GM23338 (cell line): ENCODE results near the gene TENT4A. TPM values are rescaled to one million over a fixed set of nuclear protein-coding genes. Genes with fewer than 3 reads are reported as not detected.

Experiments used
- ATAC-seq: fragments of 200-7000 bp; cut with Tn5 transposase; 3 replicates; pipeline ENCODE4 v1.9.1; 2020
- DNase-seq: peaks from one replicate; pipeline ENCODE4 v3.0.0-alpha.2; 2015; ENCODE audit warnings: low spot score
- H2AFZ ChIP-seq: fragments of 200-600 bp; sonication (generic); 2 replicates; pipeline ENCODE4 v1.8.0; 2016; ENCODE audit warnings: antibody characterized with exemption, mild to moderate bottlenecking, moderate library complexity
- H3F3A ChIP-seq: fragments of 200-600 bp; sonication (generic); replicated peaks from 2 replicates; pipeline ENCODE4 v1.8.0; 2017; ENCODE audit warnings: antibody characterized with exemption, mixed run types, low read depth
- H3K27ac ChIP-seq: fragments of 200-600 bp; sonication (generic); 2 replicates; pipeline ENCODE4 v1.6.1; 2016; ENCODE audit warnings: low read depth
- H3K27me3 ChIP-seq: fragments of 200-600 bp; sonication (generic); 2 replicates; pipeline ENCODE4 v1.8.0; 2016; ENCODE audit warnings: mild to moderate bottlenecking, mixed run types, moderate library complexity; ENCODE audit not compliant: insufficient read depth
- H3K36me3 ChIP-seq: fragments of 200-600 bp; sonication (generic); 2 replicates; pipeline ENCODE4 v1.8.0; 2016; ENCODE audit warnings: mild to moderate bottlenecking; ENCODE audit not compliant: insufficient read depth
- H3K4me1 ChIP-seq: fragments of 200-600 bp; sonication (generic); 2 replicates; pipeline ENCODE4 v1.8.0; 2016; ENCODE audit warnings: mild to moderate bottlenecking, moderate library complexity; ENCODE audit not compliant: insufficient read depth
- H3K4me2 ChIP-seq: fragments of 200-600 bp; sonication (generic); 2 replicates; pipeline ENCODE4 v1.7.1; 2017; ENCODE audit warnings: mixed run types
- H3K4me3 ChIP-seq: fragments of 200-600 bp; sonication (generic); 2 replicates; pipeline ENCODE4 v1.6.1; 2016; ENCODE audit warnings: mixed run types
- H3K79me2 ChIP-seq: fragments of 200-600 bp; sonication (generic); replicated peaks from 2 replicates; pipeline ENCODE4 v1.8.0; 2017; ENCODE audit warnings: mild to moderate bottlenecking; ENCODE audit not compliant: insufficient read depth
- H3K9me2 ChIP-seq: fragments of 200-600 bp; sonication (generic); 2 replicates; pipeline ENCODE4 v1.8.0; 2017; ENCODE audit not compliant: insufficient read depth
- H4K20me1 ChIP-seq: fragments of 200-600 bp; sonication (generic); replicated peaks from 2 replicates; pipeline ENCODE4 v1.8.0; 2017; ENCODE audit warnings: mild to moderate bottlenecking; ENCODE audit not compliant: insufficient read depth
- H3K27ac Mint-ChIP-seq: 2 replicates; pipeline ENCODE4 v1.8.0; 2020; ENCODE audit warnings: inconsistent platforms, mild to moderate bottlenecking, moderate library complexity, mixed read lengths
- H3K27me3 Mint-ChIP-seq: 3 replicates; pipeline ENCODE4 v1.8.0; 2022; ENCODE audit warnings: low read depth, mild to moderate bottlenecking, moderate library complexity, mixed read lengths, inconsistent platforms; ENCODE audit not compliant: insufficient read depth, poor library complexity
- H3K36me3 Mint-ChIP-seq: 3 replicates; pipeline ENCODE4 v1.8.0; 2021; ENCODE audit warnings: low read depth, mild to moderate bottlenecking, inconsistent platforms, moderate library complexity, mixed read lengths
- H3K4me1 Mint-ChIP-seq: 3 replicates; pipeline ENCODE4 v1.8.0; 2020; ENCODE audit warnings: mild to moderate bottlenecking, inconsistent platforms, mixed read lengths
- H3K4me3 Mint-ChIP-seq: 3 replicates; pipeline ENCODE4 v1.8.0; 2021; ENCODE audit warnings: moderate library complexity, mild to moderate bottlenecking, inconsistent platforms, mixed read lengths
- H3K9me3 Mint-ChIP-seq: 3 replicates; pipeline ENCODE4 v1.8.0; 2020; ENCODE audit warnings: moderate library complexity, mild to moderate bottlenecking, inconsistent platforms, mixed read lengths
- CTCF ChIP-seq, 2 experiments: fragments of 200-600 bp in 1 of 2; sonication (generic) in 1 of 2; conservative IDR thresholded peaks; 2 replicates each; pipeline versions ENCODE4 v1.5.1 to v1.6.1; 2016 to 2017; ENCODE audit warnings: antibody characterized with exemption in 2 of 2, low read depth in 2 of 2, mild to moderate bottlenecking in 2 of 2, moderate library complexity in 1 of 2
- EZH2 ChIP-seq: fragments of 200-600 bp; sonication (generic); IDR thresholded peaks from one replicate; pipeline ENCODE4 v1.8.0; 2017; ENCODE audit warnings: antibody characterized with exemption, mild to moderate bottlenecking, low read depth; ENCODE audit not compliant: unreplicated experiment
- EZH2phosphoT487 ChIP-seq: fragments of 200-600 bp; sonication (generic); IDR thresholded peaks from one replicate; pipeline ENCODE4 v1.8.1; 2018; ENCODE audit warnings: antibody characterized with exemption; ENCODE audit not compliant: unreplicated experiment
- NANOG ChIP-seq: IDR thresholded peaks from 2 replicates; pipeline ENCODE4 v1.6.1; 2016; ENCODE audit warnings: antibody characterized with exemption, borderline replicate concordance
- POLR2AphosphoS5 ChIP-seq: IDR thresholded peaks from 2 replicates; pipeline ENCODE4 v1.6.1; 2016; ENCODE audit warnings: antibody characterized with exemption, low read depth
- REST ChIP-seq: IDR thresholded peaks from one replicate; pipeline ENCODE4 v1.6.1; 2018; ENCODE audit warnings: antibody characterized with exemption; ENCODE audit not compliant: unreplicated experiment
- STAT1 ChIP-seq: IDR thresholded peaks from one replicate; pipeline ENCODE4 v1.6.1; 2016; ENCODE audit warnings: antibody characterized with exemption; ENCODE audit not compliant: unreplicated experiment
- ZNF114 ChIP-seq: fragments of 250-450 bp; sonication (Bioruptor Pico); IDR thresholded peaks from 2 replicates; pipeline ENCODE4 v1.5.0; 2020; ENCODE audit warnings: mild to moderate bottlenecking, moderate library complexity
- ZNF331 ChIP-seq: fragments of 250-450 bp; sonication (Bioruptor Pico); IDR thresholded peaks from 2 replicates; pipeline ENCODE4 v1.5.0; 2020; ENCODE audit warnings: low read depth, mild to moderate bottlenecking, moderate library complexity
- polyA plus RNA-seq: library from polyadenylated mRNA; unstranded; fragments of >200 nt; fragmentation: Nextera tagmentation; extraction: Ambion mirVana; gene quantifications from 2 replicates; pipeline ENCODE4 v1.2.1, GENCODE V29; 2016
- total RNA-seq: library from RNA; depleted of rRNA; stranded (reverse); fragments of >200 nt; shearing (Covaris generic); gene quantifications from 2 replicates; pipeline ENCODE4 v1.2.3, GENCODE V29; 2014
- TF ChIP-seq, protein P1 (sequence below): IDR thresholded peaks from 2 replicates; pipeline ENCODE4 v1.6.1; 2016; ENCODE audit warnings: antibody characterized with exemption
- TF ChIP-seq, protein P2 (sequence below): fragments of 250-450 bp; sonication (Bioruptor Pico); IDR thresholded peaks from 2 replicates; pipeline ENCODE4 v1.5.0; 2020; ENCODE audit warnings: mild to moderate bottlenecking, moderate library complexity

TENT4A gene
- total and polyA plus RNA-seq, 2 experiments from 2014 or later = 5.3 to 24.0 TPM

GRCh38 chr5:6759983-6760382 lies 46.8 kb downstream of the TENT4A start (continued):
- TF ChIP-seq ZNF331 (no peak), STAT1 (no peak), CTCF (conservative IDR thresholded peaks at IDR 0.05; ENCODE audit: low read depth in 2 of 2) (no peak), POLR2AphosphoS5 (no peak), EZH2 (no peak), NANOG (no peak)
- TF ChIP-seq, protein P1, sequence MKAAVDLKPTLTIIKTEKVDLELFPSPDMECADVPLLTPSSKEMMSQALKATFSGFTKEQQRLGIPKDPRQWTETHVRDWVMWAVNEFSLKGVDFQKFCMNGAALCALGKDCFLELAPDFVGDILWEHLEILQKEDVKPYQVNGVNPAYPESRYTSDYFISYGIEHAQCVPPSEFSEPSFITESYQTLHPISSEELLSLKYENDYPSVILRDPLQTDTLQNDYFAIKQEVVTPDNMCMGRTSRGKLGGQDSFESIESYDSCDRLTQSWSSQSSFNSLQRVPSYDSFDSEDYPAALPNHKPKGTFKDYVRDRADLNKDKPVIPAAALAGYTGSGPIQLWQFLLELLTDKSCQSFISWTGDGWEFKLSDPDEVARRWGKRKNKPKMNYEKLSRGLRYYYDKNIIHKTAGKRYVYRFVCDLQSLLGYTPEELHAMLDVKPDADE = no peak

GRCh38 chr5:6760686-6761085 lies 47.5 kb downstream of the TENT4A start:
- Histone ChIP-seq H4K20me1 (peaks cover 4% of the 10 kb centered on the region), H3K27me3 (no peaks in the 10 kb centered on the region), H3K36me3 (no peaks in the 10 kb centered on the region; the same call in 1 of the 2 replicates), H3K4me1 (no peaks in the 10 kb centered on the region), H3K79me2 (no peaks in the 10 kb centered on the region), H2AFZ (no peak overlapping the region), H3K4me2 (no peak overlapping the region), H3K27ac (no peak overlapping the region), H3K9me2 (no peaks in the 10 kb centered on the region), H3K4me3 (no peak overlapping the region), H3F3A (no peaks in the 10 kb centered on the region)
- DNase-seq = no peak
- H3K36me3 Mint-ChIP-seq = peaks cover 19% of the 10 kb centered on the region
- H3K4me1 Mint-ChIP-seq = no peaks in the 10 kb centered on the region
- H3K27me3 Mint-ChIP-seq = peaks cover 10% of the 10 kb centered on the region
- no peak overlapping the region for H3K4me3 Mint-ChIP-seq
- no peaks in the 10 kb centered on the region for H3K9me3 Mint-ChIP-seq
- H3K27ac Mint-ChIP-seq = no peak overlapping the region
- ATAC-seq = no peak
- TF ChIP-seq ZNF114 (no peak), STAT1 (no peak), EZH2phosphoT487 (no peak), EZH2 (no peak), REST (no peak), ZNF331 (no peak)
- TF ChIP-seq, protein P2, sequence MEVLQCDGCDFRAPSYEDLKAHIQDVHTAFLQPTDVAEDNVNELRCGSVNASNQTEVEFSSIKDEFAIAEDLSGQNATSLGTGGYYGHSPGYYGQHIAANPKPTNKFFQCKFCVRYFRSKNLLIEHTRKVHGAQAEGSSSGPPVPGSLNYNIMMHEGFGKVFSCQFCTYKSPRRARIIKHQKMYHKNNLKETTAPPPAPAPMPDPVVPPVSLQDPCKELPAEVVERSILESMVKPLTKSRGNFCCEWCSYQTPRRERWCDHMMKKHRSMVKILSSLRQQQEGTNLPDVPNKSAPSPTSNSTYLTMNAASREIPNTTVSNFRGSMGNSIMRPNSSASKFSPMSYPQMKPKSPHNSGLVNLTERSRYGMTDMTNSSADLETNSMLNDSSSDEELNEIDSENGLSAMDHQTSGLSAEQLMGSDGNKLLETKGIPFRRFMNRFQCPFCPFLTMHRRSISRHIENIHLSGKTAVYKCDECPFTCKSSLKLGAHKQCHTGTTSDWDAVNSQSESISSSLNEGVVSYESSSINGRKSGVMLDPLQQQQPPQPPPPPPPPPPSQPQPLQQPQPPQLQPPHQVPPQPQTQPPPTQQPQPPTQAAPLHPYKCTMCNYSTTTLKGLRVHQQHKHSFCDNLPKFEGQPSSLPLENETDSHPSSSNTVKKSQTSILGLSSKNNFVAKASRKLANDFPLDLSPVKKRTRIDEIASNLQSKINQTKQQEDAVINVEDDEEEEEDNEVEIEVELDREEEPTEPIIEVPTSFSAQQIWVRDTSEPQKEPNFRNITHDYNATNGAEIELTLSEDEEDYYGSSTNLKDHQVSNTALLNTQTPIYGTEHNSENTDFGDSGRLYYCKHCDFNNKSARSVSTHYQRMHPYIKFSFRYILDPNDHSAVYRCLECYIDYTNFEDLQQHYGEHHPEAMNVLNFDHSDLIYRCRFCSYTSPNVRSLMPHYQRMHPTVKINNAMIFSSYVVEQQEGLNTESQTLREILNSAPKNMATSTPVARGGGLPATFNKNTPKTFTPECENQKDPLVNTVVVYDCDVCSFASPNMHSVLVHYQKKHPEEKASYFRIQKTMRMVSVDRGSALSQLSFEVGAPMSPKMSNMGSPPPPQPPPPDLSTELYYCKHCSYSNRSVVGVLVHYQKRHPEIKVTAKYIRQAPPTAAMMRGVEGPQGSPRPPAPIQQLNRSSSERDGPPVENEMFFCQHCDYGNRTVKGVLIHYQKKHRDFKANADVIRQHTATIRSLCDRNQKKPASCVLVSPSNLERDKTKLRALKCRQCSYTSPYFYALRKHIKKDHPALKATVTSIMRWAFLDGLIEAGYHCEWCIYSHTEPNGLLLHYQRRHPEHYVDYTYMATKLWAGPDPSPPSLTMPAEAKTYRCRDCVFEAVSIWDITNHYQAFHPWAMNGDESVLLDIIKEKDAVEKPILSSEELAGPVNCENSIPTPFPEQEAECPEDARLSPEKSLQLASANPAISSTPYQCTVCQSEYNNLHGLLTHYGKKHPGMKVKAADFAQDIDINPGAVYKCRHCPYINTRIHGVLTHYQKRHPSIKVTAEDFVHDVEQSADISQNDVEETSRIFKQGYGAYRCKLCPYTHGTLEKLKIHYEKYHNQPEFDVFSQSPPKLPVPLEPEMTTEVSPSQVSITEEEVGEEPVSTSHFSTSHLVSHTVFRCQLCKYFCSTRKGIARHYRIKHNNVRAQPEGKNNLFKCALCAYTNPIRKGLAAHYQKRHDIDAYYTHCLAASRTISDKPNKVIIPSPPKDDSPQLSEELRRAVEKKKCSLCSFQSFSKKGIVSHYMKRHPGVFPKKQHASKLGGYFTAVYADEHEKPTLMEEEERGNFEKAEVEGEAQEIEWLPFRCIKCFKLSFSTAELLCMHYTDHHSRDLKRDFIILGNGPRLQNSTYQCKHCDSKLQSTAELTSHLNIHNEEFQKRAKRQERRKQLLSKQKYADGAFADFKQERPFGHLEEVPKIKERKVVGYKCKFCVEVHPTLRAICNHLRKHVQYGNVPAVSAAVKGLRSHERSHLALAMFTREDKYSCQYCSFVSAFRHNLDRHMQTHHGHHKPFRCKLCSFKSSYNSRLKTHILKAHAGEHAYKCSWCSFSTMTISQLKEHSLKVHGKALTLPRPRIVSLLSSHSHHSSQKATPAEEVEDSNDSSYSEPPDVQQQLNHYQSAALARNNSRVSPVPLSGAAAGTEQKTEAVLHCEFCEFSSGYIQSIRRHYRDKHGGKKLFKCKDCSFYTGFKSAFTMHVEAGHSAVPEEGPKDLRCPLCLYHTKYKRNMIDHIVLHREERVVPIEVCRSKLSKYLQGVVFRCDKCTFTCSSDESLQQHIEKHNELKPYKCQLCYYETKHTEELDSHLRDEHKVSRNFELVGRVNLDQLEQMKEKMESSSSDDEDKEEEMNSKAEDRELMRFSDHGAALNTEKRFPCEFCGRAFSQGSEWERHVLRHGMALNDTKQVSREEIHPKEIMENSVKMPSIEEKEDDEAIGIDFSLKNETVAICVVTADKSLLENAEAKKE (CRISPR knock-in tag) = no peak
- TF ChIP-seq, protein P1 = no peak
